Central memory CD8-positive, alpha-beta T cell (primary cell): ENCODE data around the gene CAMK1D.
"Not testable (repeated sequence)": the region's sequence is repeated elsewhere in the genome, so short reads cannot be mapped to it uniquely, and the experiment has no call there.

Experiments
- ATAC-seq: fragments of 150-1000 bp; cut with Tn5 transposase; replicated peaks from 2 replicates; pipeline ENCODE4 v1.10.0; 2022; ENCODE audit warnings: mild to moderate bottlenecking, moderate FRiP score, moderate number of reproducible peaks; ENCODE audit not compliant: poor library complexity, severe bottlenecking; ENCODE audit errors: extremely low read depth
- DNase-seq, 2 donors: peaks; one replicate each; pipeline ENCODE4 v3.0.0; 2021; ENCODE audit warnings: low spot score in 2 of 2
- H3K27ac Mint-ChIP-seq: one replicate; pipeline ENCODE4 v1.8.0; 2022; ENCODE audit warnings: low read depth, mild to moderate bottlenecking, moderate library complexity, mixed read lengths
- H3K27me3 Mint-ChIP-seq: one replicate; pipeline ENCODE4 v1.8.0; 2022; ENCODE audit warnings: mixed read lengths
- H3K36me3 Mint-ChIP-seq: one replicate; pipeline ENCODE4 v1.8.0; 2022; ENCODE audit warnings: mild to moderate bottlenecking, moderate library complexity, mixed read lengths; ENCODE audit not compliant: insufficient read depth
- H3K4me1 Mint-ChIP-seq: one replicate; pipeline ENCODE4 v1.8.0; 2022; ENCODE audit warnings: mixed read lengths
- H3K4me3 Mint-ChIP-seq: one replicate; pipeline ENCODE4 v1.8.0; 2022; ENCODE audit warnings: mild to moderate bottlenecking, moderate library complexity, mixed read lengths
- H3K9me3 Mint-ChIP-seq: one replicate; pipeline ENCODE4 v1.8.0; 2022; ENCODE audit warnings: mixed read lengths

Gene CAMK1D

DNA sequence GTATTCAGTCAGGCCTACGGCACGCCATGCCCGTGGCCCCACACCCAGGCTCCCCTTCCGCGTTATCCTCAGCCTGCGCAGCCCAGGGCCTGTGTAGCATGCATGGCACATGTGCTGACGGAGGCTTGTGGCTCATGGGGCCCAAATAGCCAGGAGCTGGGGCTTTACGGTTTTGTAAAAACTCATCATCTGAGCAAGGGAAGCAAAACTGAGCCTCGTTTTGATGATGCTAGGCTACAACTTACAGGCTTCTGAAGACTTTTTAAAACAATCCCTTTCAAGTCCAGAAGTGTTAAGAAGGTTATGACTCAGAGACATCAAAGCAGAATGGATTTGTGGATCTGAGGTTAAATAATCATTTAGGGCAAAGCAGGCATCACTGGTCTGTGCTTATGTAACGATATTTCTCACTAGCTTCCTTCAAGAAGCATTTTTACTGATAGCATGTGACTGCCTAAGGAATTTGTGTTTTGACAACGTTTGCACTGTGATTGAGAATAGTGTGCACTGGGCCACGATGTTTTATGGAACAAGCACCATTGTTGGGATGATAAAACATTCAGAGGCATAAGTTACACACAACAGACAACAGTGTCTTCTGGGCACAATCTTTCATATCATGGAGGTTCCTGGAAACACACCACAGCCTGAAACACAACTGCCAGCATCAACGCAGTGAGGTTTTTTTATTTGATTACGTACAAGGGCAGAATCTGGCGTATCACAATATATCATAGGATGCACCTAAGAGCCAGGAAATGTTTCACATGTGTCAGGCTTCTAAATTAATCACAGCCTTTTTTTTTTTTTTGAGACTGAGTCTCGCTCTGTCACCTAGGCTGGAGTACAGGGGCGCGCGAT, 377.9 kb downstream of the CAMK1D start:
- Mint-ChIP-seq H3K9me3 (no peaks in the 10 kb centered on the region), H3K4me3 (no peak overlapping the region), H3K27ac (no peak overlapping the region), H3K27me3 (no peaks in the 10 kb centered on the region), H3K4me1 (peaks cover 9% of the 10 kb centered on the region), H3K36me3 (peaks cover 1% of the 10 kb centered on the region)
- DNase-seq (no peak), ATAC-seq (no peak)

GRCh38 chr10:12727832-12728215, 378.5 kb downstream of the CAMK1D start:
- H3K27me3 Mint-ChIP-seq = no peaks in the 10 kb centered on the region
- DNase-seq = no peak
- no peaks in the 10 kb centered on the region for H3K9me3 Mint-ChIP-seq
- H3K4me3 Mint-ChIP-seq = no peak overlapping the region
- H3K27ac Mint-ChIP-seq = no peak overlapping the region
- H3K4me1 Mint-ChIP-seq = peaks cover 9% of the 10 kb centered on the region
- peaks cover 1% of the 10 kb centered on the region for H3K36me3 Mint-ChIP-seq
- no peak for ATAC-seq

GRCh38 chr10:12728494-12728893, 379.1 kb downstream of the CAMK1D start:
- no peak overlapping the region for H3K27ac Mint-ChIP-seq
- DNase-seq (no peak), ATAC-seq (no peak)
- peaks cover 1% of the 10 kb centered on the region for H3K36me3 Mint-ChIP-seq
- H3K9me3 Mint-ChIP-seq = no peaks in the 10 kb centered on the region
- no peak overlapping the region for H3K4me3 Mint-ChIP-seq
- no peaks in the 10 kb centered on the region for H3K27me3 Mint-ChIP-seq
- H3K4me1 Mint-ChIP-seq = peaks cover 9% of the 10 kb centered on the region

GRCh38 chr10:12729885-12730284, 380.5 kb downstream of the CAMK1D start:
- peaks cover under 1% of the 10 kb centered on the region for H3K4me1 Mint-ChIP-seq
- H3K9me3 Mint-ChIP-seq = no peaks in the 10 kb centered on the region
- no peaks in the 10 kb centered on the region for H3K27me3 Mint-ChIP-seq
- H3K4me3 Mint-ChIP-seq = no peak overlapping the region
- no peak for DNase-seq
- ATAC-seq = no peak
- no peak overlapping the region for H3K27ac Mint-ChIP-seq
- H3K36me3 Mint-ChIP-seq = peaks cover 1% of the 10 kb centered on the region

GRCh38 chr10:12730809-12731519, 381.6 kb downstream of the CAMK1D start:
- Mint-ChIP-seq H3K9me3 (no peaks in the 10 kb centered on the region), H3K4me3 (no peak overlapping the region), H3K27me3 (no peaks in the 10 kb centered on the region), H3K36me3 (peaks cover under 1% of the 10 kb centered on the region), H3K27ac (no peak overlapping the region), H3K4me1 (no peaks in the 10 kb centered on the region)
- ATAC-seq (no peak), DNase-seq (no peak)

GRCh38 chr10:12733271-12733670, 383.9 kb downstream of the CAMK1D start:
- Mint-ChIP-seq H3K36me3 (peaks cover 2% of the 10 kb centered on the region), H3K4me1 (peaks cover 9% of the 10 kb centered on the region), H3K27ac (no peak overlapping the region), H3K9me3 (no peaks in the 10 kb centered on the region), H3K27me3 (no peaks in the 10 kb centered on the region), H3K4me3 (no peak overlapping the region)
- ATAC-seq (no peak), DNase-seq (no peak)

GRCh38 chr10:12735843-12736462, 386.6 kb downstream of the CAMK1D start:
- ATAC-seq (no peak), DNase-seq (no peak)
- H3K4me1 Mint-ChIP-seq = peaks cover 9% of the 10 kb centered on the region
- H3K4me3 Mint-ChIP-seq = no peak overlapping the region
- peaks cover 2% of the 10 kb centered on the region for H3K36me3 Mint-ChIP-seq
- no peaks in the 10 kb centered on the region for H3K9me3 Mint-ChIP-seq
- H3K27me3 Mint-ChIP-seq = no peaks in the 10 kb centered on the region
- H3K27ac Mint-ChIP-seq = no peak overlapping the region

DNA sequence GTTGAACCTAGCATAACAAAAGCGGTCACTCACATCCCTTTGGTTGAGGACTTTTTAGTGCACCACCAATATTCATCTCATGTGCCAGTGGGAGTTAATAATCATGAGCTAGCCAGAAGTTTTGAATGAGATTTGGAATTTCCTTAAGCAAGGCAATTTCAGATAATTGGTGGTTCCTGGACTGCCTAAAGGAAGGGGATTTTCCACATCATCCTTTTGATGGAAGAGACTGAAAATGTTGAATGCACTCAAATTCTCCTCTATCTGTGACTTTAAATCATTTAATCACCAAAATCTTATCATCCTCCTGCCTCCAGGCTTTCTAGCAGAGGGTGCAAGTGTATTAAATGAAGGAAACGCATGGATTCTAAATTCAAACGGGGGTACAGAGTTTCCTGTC, 391.5 kb downstream of the CAMK1D start:
- no peak for DNase-seq
- H3K27ac Mint-ChIP-seq = no peak overlapping the region
- H3K27me3 Mint-ChIP-seq = no peaks in the 10 kb centered on the region
- H3K9me3 Mint-ChIP-seq = no peaks in the 10 kb centered on the region
- H3K36me3 Mint-ChIP-seq = peaks cover 4% of the 10 kb centered on the region
- ATAC-seq = no peak
- H3K4me1 Mint-ChIP-seq = peaks cover 15% of the 10 kb centered on the region
- no peak overlapping the region for H3K4me3 Mint-ChIP-seq

DNA sequence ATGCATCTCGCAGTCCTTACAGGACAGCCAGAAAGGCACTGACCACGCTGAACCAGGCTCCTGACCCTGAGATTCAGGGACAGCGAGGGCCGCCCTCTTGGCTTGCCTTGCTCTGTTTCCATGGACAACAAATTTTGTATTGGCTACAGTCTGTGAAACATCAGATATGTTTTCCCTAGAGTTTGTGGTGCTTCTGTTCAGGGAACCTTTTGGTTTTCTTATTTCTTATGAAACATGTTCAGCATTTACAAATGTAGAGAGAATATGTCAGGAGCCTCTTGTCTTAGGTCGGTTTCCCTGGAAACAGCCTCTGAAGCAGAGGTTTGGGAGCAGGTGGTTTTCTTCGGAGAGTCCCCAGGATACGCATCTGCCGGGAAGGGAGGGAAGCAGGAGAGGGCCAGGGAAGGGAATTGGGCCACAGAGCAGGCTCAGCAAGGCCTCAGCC, 392.0 kb downstream of the CAMK1D start:
- Mint-ChIP-seq H3K9me3 (no peaks in the 10 kb centered on the region), H3K27me3 (no peaks in the 10 kb centered on the region), H3K4me1 (peaks cover 15% of the 10 kb centered on the region), H3K4me3 (no peak overlapping the region), H3K36me3 (peaks cover 4% of the 10 kb centered on the region), H3K27ac (no peak overlapping the region)
- ATAC-seq = no peak
- no peak for DNase-seq

DNA sequence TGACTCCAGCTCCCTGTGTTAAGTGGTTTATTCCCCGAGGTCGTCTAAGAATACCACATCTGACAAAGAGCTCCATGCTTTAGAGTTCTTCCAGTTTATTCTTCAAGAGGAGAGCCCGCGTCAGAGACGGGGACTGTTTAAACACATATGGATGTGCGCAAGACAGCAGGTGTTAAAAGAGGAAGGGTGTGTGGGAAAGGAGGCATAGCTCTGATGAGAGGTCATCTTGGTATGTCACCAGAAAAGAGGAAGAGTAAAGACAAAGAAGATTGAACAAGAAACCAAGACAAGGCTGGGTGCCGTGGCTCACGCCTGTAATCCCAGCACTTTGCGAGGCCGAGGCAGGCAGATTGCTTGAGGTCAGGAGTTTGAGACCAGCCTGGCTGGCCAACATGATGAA, 393.4 kb downstream of the CAMK1D start:
- no peak for ATAC-seq
- DNase-seq = no peak
- peaks cover 6% of the 10 kb centered on the region for H3K4me1 Mint-ChIP-seq
- H3K9me3 Mint-ChIP-seq = no peaks in the 10 kb centered on the region
- no peak overlapping the region for H3K27ac Mint-ChIP-seq
- no peaks in the 10 kb centered on the region for H3K27me3 Mint-ChIP-seq
- no peak overlapping the region for H3K4me3 Mint-ChIP-seq
- peaks cover 5% of the 10 kb centered on the region for H3K36me3 Mint-ChIP-seq

DNA sequence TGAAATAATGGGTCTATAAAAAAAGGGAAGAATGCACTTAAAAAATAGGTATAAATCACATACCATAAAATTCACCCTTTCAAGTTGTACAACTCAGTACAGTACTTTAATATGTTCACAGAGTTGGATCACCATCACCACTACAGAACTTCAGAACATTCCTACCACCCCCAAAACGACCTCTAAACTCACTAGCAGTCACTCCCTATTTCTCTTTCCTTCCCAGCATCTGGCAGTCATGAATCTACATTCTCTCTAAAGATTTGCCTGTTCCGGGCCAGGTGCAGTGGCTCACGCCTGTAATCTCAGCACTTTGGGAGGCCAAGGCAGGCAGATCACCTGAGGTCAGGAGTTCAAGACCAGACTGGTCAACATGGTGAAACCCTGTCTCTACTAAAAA, 394.1 kb downstream of the CAMK1D start:
- not testable (repeated sequence) for H3K36me3 Mint-ChIP-seq, H3K9me3 Mint-ChIP-seq, H3K27me3 Mint-ChIP-seq, H3K27ac Mint-ChIP-seq, ATAC-seq, H3K4me1 Mint-ChIP-seq, DNase-seq, H3K4me3 Mint-ChIP-seq

DNA sequence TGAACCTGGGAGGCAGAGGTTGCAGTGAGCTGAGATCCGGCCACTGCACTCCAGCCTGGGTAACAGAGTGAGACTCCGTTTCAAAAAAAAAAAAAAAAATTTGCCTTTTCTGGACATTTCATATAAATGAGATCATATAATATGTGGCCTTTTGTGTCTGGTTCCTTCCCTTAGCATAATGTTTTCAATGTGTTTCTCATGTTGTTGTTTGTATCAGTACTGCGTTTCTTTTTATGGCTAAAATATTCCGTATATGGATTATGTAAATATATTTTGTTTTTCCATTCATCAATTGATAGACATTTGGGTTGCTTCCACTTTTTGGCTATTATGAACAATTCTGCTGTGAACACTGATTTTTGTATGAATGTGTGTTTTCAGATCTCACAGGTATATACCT, 394.6 kb downstream of the CAMK1D start:
- Mint-ChIP-seq H3K4me1 (peaks cover 6% of the 10 kb centered on the region), H3K27ac (no peak overlapping the region), H3K4me3 (no peak overlapping the region), H3K9me3 (no peaks in the 10 kb centered on the region), H3K36me3 (peaks cover 3% of the 10 kb centered on the region), H3K27me3 (no peaks in the 10 kb centered on the region)
- no peak for DNase-seq
- no peak for ATAC-seq

DNA sequence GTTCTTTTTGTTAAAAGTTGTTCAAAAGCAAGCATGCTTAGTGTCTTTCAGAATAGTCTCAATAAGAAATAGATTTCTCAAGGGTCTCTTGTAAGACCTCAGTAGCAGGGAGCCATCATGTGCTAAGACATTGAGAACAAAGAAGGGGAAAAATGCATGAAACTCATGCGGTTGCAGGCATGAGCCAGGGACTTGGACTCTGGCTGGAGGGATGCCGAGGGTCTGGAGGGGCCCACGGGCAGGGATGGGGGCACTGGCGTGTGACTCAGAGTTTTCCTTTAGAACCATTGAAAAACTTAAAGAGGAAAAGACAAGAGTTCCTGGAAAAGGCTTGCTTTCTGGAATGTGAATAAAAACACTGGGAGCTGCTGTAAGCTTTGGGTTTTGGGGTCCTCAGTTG, 398.8 kb downstream of the CAMK1D start:
- ATAC-seq (no peak), DNase-seq (no peak)
- Mint-ChIP-seq H3K9me3 (no peaks in the 10 kb centered on the region), H3K4me3 (no peak overlapping the region), H3K27ac (no peak overlapping the region), H3K4me1 (peaks cover 6% of the 10 kb centered on the region), H3K27me3 (no peaks in the 10 kb centered on the region), H3K36me3 (peaks cover 3% of the 10 kb centered on the region)
